H1 (cell line): ENCODE data around the gene GPHA2. TPM values are rescaled to one million over a fixed set of nuclear protein-coding genes. Genes with fewer than 3 reads are reported as not detected.

Experiments
- KDM1A ChIP-seq: fragments of 200-600, 300-600 bp; sonication (generic); IDR thresholded peaks from 2 replicates; pipeline ENCODE4 v1.7.1; 2016; ENCODE audit warnings: mild to moderate bottlenecking, low read length, borderline replicate concordance
- NANOG ChIP-seq: IDR thresholded peaks from 2 replicates; pipeline ENCODE4 v1.6.1; 2011; ENCODE audit warnings: low read length, low read depth, mild to moderate bottlenecking, inconsistent platforms; ENCODE audit not compliant: insufficient read depth, poor library complexity, severe bottlenecking
- SAP30 ChIP-seq: fragments of 300-600 bp; sonication (generic); IDR thresholded peaks from 2 replicates; pipeline ENCODE4 v1.7.1; 2012; ENCODE audit warnings: low read length, moderate library complexity, mild to moderate bottlenecking, inconsistent platforms; ENCODE audit not compliant: insufficient read depth, insufficient replicate concordance
- polyA plus RNA-seq, 7 experiments: library from polyadenylated mRNA; depleted of rRNA in 3 of 7; stranded (reverse) in 5 of 7; unstranded in 2 of 7; fragments of >200 nt in 5 of 7; fragments of 200-250 nt in 2 of 7; gene quantifications; 1 replicate in 5 of 7; 2 replicates in 1 of 7; 4 replicates in 1 of 7; pipeline versions ENCODE4 v1.2.1 to v1.2.3, GENCODE V29; 2011 to 2013; ENCODE audit warnings: missing spikeins in 2 of 7, mixed read lengths in 2 of 7
- total RNA-seq: library from RNA; stranded (reverse); fragmentation: NEBNext Ultra II Directional; extraction: Animal tissue kit (Norgen Biotek cat#: 25700); gene quantifications from 2 replicates; pipeline ENCODE4 v1.2.1, GENCODE V29; 2021

Gene GPHA2
- total and polyA plus RNA-seq, 2 of the 8 experiments (the other 6 are each of a cell fraction or from before 2014, with no cell fraction given), result 0.97 to 4.4 TPM

DNA sequence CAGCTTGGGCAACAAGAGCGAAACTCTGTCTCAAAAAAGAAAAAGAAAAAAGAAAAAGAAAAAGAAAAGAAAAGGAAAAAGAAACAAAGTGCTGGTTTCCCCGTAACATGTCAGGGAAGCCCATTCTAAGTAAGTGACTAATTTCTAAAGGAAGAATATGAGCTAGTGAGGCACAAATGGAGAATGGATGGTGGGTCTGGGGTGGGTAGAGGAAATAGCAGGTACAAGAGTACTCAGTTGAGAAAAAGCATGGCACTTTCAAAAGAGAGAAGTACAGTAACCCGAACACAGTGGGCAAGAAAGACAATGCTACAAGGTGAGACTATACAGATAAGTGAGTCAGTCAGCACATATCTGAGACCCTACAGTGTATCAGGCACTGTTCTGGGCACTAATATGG lies 31.7 kb upstream of the GPHA2 start (continued):
- no peak for TF ChIP-seq SAP30
- TF ChIP-seq NANOG, result no peak
- TF ChIP-seq KDM1A, result no peak
